HepG2 (cell line): ENCODE data around the gene CLHC1. TPM values are rescaled to one million over a fixed set of nuclear protein-coding genes. Genes with fewer than 3 reads are reported as not detected.

Experiments
- ATAC-seq: fragments of 200-7000 bp; cut with Tn5 transposase; 3 replicates; pipeline ENCODE4 v1.9.1; 2020; ENCODE audit warnings: mild to moderate bottlenecking, moderate library complexity
- BruUV-seq: library from RNA; stranded (reverse); fragments of 400-500 nt; replicated peaks from 2 replicates; lab custom pipeline; 2021; lab: Mats Ljungman, UMichigan
- CTCF ChIA-PET: fragments of 300-600 bp; formaldehyde crosslinking; extraction: SDS; loops from one replicate; lab custom pipeline; 2021; ENCODE audit warnings: low total read pairs, inconsistent platforms, low intra/inter-chr PET ratio; lab: Yijun Ruan, JAX
- POLR2A ChIA-PET: fragments of 350-600 bp; sonication (Branson Sonifier 250); formaldehyde crosslinking; loops from one replicate; lab custom pipeline; 2020; ENCODE audit warnings: antibody characterized with exemption, inconsistent platforms; lab: Yijun Ruan, JAX
- DNase-seq: peaks from one replicate; pipeline ENCODE4 v3.0.0-alpha.2; 2015; ENCODE audit warnings: low spot score
- FAIRE-seq: peaks from 3 replicates; lab custom pipeline; 2011; peaks lifted over from hg19 to GRCh38; lab: Jason Lieb, UNC
- H2AFZ ChIP-seq: one replicate; pipeline ENCODE4 v1.6.1; 2011; ENCODE audit warnings: low read length, inconsistent platforms
- H3K27ac ChIP-seq: fragments of 300-600 bp; 3 replicates; pipeline ENCODE4 v1.8.0; 2011; ENCODE audit warnings: mixed run types, mild to moderate bottlenecking, mixed read lengths, low read length, inconsistent platforms; ENCODE audit not compliant: insufficient read depth; ENCODE audit errors: extremely low read length
- H3K27me3 ChIP-seq, 2 experiments: fragments of 200-600 bp in 1 of 2; 2 replicates in 1 of 2; 3 replicates in 1 of 2; pipeline versions ENCODE4 v1.6.0 to v1.8.0; 2011; ENCODE audit warnings: low read length in 2 of 2, mild to moderate bottlenecking in 2 of 2, moderate library complexity in 2 of 2, inconsistent platforms in 1 of 2; ENCODE audit not compliant: insufficient read depth in 2 of 2, control insufficient read depth in 1 of 2
- H3K36me3 ChIP-seq, 2 experiments: fragments of 200-600 bp in 1 of 2; replicated peaks in 1 of 2; 2 replicates in 1 of 2; 3 replicates in 1 of 2; pipeline versions ENCODE4 v1.5.1 to v1.8.0; 2011; ENCODE audit warnings: low read length in 2 of 2, inconsistent platforms in 1 of 2; ENCODE audit not compliant: insufficient read depth in 2 of 2, control insufficient read depth in 1 of 2
- H3K4me1 ChIP-seq: 2 replicates; pipeline ENCODE4 v1.5.1; 2012; ENCODE audit warnings: low read length, inconsistent platforms; ENCODE audit not compliant: insufficient read depth
- H3K4me2 ChIP-seq: 2 replicates; pipeline ENCODE4 v1.6.0; 2011; ENCODE audit warnings: low read depth, low read length, inconsistent platforms
- H3K4me3 ChIP-seq, 3 experiments: fragments of 200-600 bp in 1 of 3; sonication (generic), shearing (Covaris generic) in 1 of 3; replicated peaks in 1 of 3; 2 replicates each; pipeline ENCODE4 v1.5.1; 2011 to 2016; ENCODE audit warnings: low read length in 3 of 3, inconsistent platforms in 2 of 3, low read depth in 2 of 3, mild to moderate bottlenecking in 2 of 3, control low read depth in 1 of 3, mixed read lengths in 1 of 3; ENCODE audit not compliant: insufficient read depth in 1 of 3
- H3K79me2 ChIP-seq: one replicate; pipeline ENCODE4 v1.6.1; 2011; ENCODE audit warnings: low read length, inconsistent platforms; ENCODE audit not compliant: insufficient read depth
- H3K9ac ChIP-seq: 2 replicates; pipeline ENCODE4 v1.6.0; 2011; ENCODE audit warnings: mild to moderate bottlenecking, low read depth, low read length, inconsistent platforms; ENCODE audit not compliant: insufficient read depth
- H3K9me3 ChIP-seq: 2 replicates; pipeline ENCODE4 v1.5.1; 2012; ENCODE audit warnings: mild to moderate bottlenecking, low read length
- H4K20me1 ChIP-seq: 2 replicates; pipeline ENCODE4 v1.6.0; 2011; ENCODE audit warnings: inconsistent platforms, mild to moderate bottlenecking, low read length, moderate library complexity; ENCODE audit not compliant: insufficient read depth
- BORCS8-MEF2B ChIP-seq: sonication (generic); formaldehyde crosslinking; IDR thresholded peaks from 2 replicates; pipeline ENCODE4 v1.8.0; 2022; ENCODE audit warnings: mild to moderate bottlenecking, missing genetic modification reagents
- HNRNPLL ChIP-seq: fragments of 200-400 bp; formaldehyde crosslinking; IDR thresholded peaks from 2 replicates; pipeline ENCODE4 v1.6.1; 2017; ENCODE audit warnings: mild to moderate bottlenecking, low read depth, low read length; ENCODE audit not compliant: poor library complexity, severe bottlenecking
- NCOA1 ChIP-seq: sonication (generic); formaldehyde crosslinking; IDR thresholded peaks from 2 replicates; pipeline ENCODE4 v1.9.0; 2021; ENCODE audit warnings: missing genetic modification reagents
- PHF20 ChIP-seq: sonication (generic); formaldehyde crosslinking; IDR thresholded peaks from 2 replicates; pipeline ENCODE4 v1.5.0; 2020; ENCODE audit warnings: mild to moderate bottlenecking, missing genetic modification reagents
- SALL1 ChIP-seq: sonication (generic); formaldehyde crosslinking; IDR thresholded peaks from 2 replicates; pipeline ENCODE4 v1.8.0; 2022; ENCODE audit warnings: mild to moderate bottlenecking, missing genetic modification reagents
- ZC3H4 ChIP-seq: sonication (generic); formaldehyde crosslinking; IDR thresholded peaks from 2 replicates; pipeline ENCODE4 v1.4.0; 2020; ENCODE audit warnings: missing genetic modification reagents, borderline replicate concordance
- ZNF260 ChIP-seq: sonication (generic); formaldehyde crosslinking; IDR thresholded peaks from 2 replicates; pipeline ENCODE4 v1.4.0; 2020; ENCODE audit warnings: missing genetic modification reagents, low read depth, mild to moderate bottlenecking, borderline replicate concordance
- ZNF326 ChIP-seq: sonication (generic); formaldehyde crosslinking; IDR thresholded peaks from 2 replicates; pipeline ENCODE4 v1.4.0; 2020; ENCODE audit warnings: missing genetic modification reagents, borderline replicate concordance
- ZNF350 ChIP-seq: sonication (generic); formaldehyde crosslinking; IDR thresholded peaks from 2 replicates; pipeline ENCODE4 v1.4.0; 2020; ENCODE audit warnings: mild to moderate bottlenecking, low read depth, missing genetic modification reagents, borderline replicate concordance
- ZNF660 ChIP-seq: sonication (generic); formaldehyde crosslinking; IDR thresholded peaks from 2 replicates; pipeline ENCODE4 v1.5.1; 2020; ENCODE audit warnings: mild to moderate bottlenecking, low read depth, missing genetic modification reagents, borderline replicate concordance
- WGBS: methylation state at CpG from one replicate; pipeline ENCODE4 v1.1.6; 2017; ENCODE audit warnings: low lambda C conversion rate; 5-methylcytosine and 5-hydroxymethylcytosine counted together
- in situ Hi-C: cut with HindIII; loops from 2 replicates; pipeline ENCODE4 v1.10.0; 2017; ENCODE audit warnings: low pct_unique_long_range_greater_than_20kb; ENCODE audit not compliant: extremely low pct_ligation_motif_present
- intact Hi-C: fragments of 100-400 bp; cut with micrococcal nuclease; formaldehyde crosslinking; loops from one replicate; pipeline ENCODE4 v1.10.0; 2022; ENCODE audit not compliant: unreplicated experiment
- polyA plus RNA-seq, 8 experiments: library from polyadenylated mRNA; depleted of rRNA in 3 of 8; stranded (reverse) in 7 of 8; unstranded in 1 of 8; fragments of >200 nt; fragmentation: Illumina TruSeq in 4 of 8; extraction: Trizol in 4 of 8; gene quantifications; 2 replicates each; pipeline versions ENCODE4 v1.2.1 to v1.2.3, GENCODE V29; 2011 to 2016; ENCODE audit warnings: low read depth in 4 of 8, missing spikeins in 1 of 8, mixed read lengths in 1 of 8; ENCODE audit not compliant: insufficient read depth in 1 of 8
- total RNA-seq, 5 experiments: library from RNA; depleted of rRNA; stranded (reverse); fragments of >200 nt; fragmentation: Illumina TruSeq; extraction: Trizol; gene quantifications; 2 replicates each; pipeline ENCODE4 v1.2.3, GENCODE V29; 2016; ENCODE audit warnings: low read depth in 1 of 5

CLHC1 gene
- total and polyA plus RNA-seq, 2 of the 13 experiments (the other 11 are each of a cell fraction or from before 2014, with no cell fraction given) = 9.8 to 12.6 TPM

GRCh38 chr2:55146263-55146662 lies 85.8 kb downstream of the CLHC1 start:
- Histone ChIP-seq H3K9me3 (no peaks in the 10 kb centered on the region), H3K4me3 (no peak overlapping the region), H3K27ac (no peak overlapping the region), H3K9ac (no peak overlapping the region), H4K20me1 (no peaks in the 10 kb centered on the region), H2AFZ (no peak overlapping the region), H3K36me3 (no peaks in the 10 kb centered on the region), H3K27me3 (peaks cover 0 to 23% of the 10 kb centered on the region in 2 experiments; a peak in 2 of 5 replicates), H3K4me2 (no peak overlapping the region), H3K79me2 (no peaks in the 10 kb centered on the region), H3K4me1 (peaks cover 14% of the 10 kb centered on the region)
- BruUV-seq = no TSS peak
- ChIA-PET POLR2A (no interaction called here), CTCF (no interaction called here)
- WGBS = 17% methylated on average over 2 of the region's 2 CpGs
- ATAC-seq (no peak), FAIRE-seq (no peak), DNase-seq (no peak)
- intact Hi-C loops = no loop called here
- in situ Hi-C loops = no loop called here
- TF ChIP-seq PHF20 (CRISPR knock-in tag) = no peak
- TF ChIP-seq NCOA1 = no peak
- no peak for TF ChIP-seq ZC3H4 (CRISPR knock-in tag)
- TF ChIP-seq HNRNPLL = no peak
- TF ChIP-seq BORCS8-MEF2B (CRISPR knock-in tag) = no peak
- no peak for TF ChIP-seq ZNF660 (CRISPR knock-in tag)
- no peak for TF ChIP-seq ZNF326
- no peak for TF ChIP-seq SALL1 (CRISPR knock-in tag)
- TF ChIP-seq ZNF350 = no peak
- no peak for TF ChIP-seq ZNF260 (CRISPR knock-in tag)
